Measurements from ENCODE around the gene GTF3C5. TPM values are rescaled to one million over a fixed set of nuclear protein-coding genes. Genes with fewer than 3 reads are reported as not detected.

Gene GTF3C5
- total and polyA plus RNA-seq, 8 donors: 17.4 to 68.5 (median 25.1) TPM

- FAIRE-seq (no peak), DNase-seq (peak in 3 of 6 donors; percentile 45 to 86 (median 57)), ATAC-seq (peak in 1 of 4 donors; percentile 0)
- peaks cover 0 to 2% (median 0%) of the 10 kb centered on the region in 3 donors for H3K4me1 ChIP-seq
- no peak overlapping the region for H3K4me3 ChIP-seq
- WGBS, 2 donors: 61% methylated on average over 13 to 15 of the region's 15 CpGs
- intact Hi-C loops (cut with DNase I): no loop called here
- H3K27ac ChIP-seq: peak overlapping the region in 1 of 4 donors; percentile 38
- no peak for TF ChIP-seq CTCF (IDR thresholded peaks at IDR 0.05)
- H3K27me3 ChIP-seq: no peaks in the 10 kb centered on the region
- no peaks in the 10 kb centered on the region for H3K36me3 ChIP-seq
- H3K9me3 ChIP-seq: no peaks in the 10 kb centered on the region
Measured at GRCh38 chr9:133086894-133087293, 56.1 kb downstream of the GTF3C5 start.

- H3K9me3 ChIP-seq: no peaks in the 10 kb centered on the region
- H3K27me3 ChIP-seq: no peaks in the 10 kb centered on the region
- no peaks in the 10 kb centered on the region for H3K36me3 ChIP-seq
- DNase-seq (peak in 5 of 6 donors; percentile 60 to 88 (median 70)), FAIRE-seq (no peak), ATAC-seq (peak; percentile 22 to 41 (median 28))
- no peaks in the 10 kb centered on the region for H3K4me1 ChIP-seq
- TF ChIP-seq CTCF (IDR thresholded peaks at IDR 0.05): no peak
- 37 to 39% methylated on average over 7 of the region's 7 CpGs for WGBS, 2 donors
- intact Hi-C loops (cut with DNase I): no loop called here
- H3K4me3 ChIP-seq: no peak overlapping the region
- peak overlapping the region in 2 of 4 donors; percentile 19 to 38 for H3K27ac ChIP-seq
Measured at GRCh38 chr9:133087429-133088145, 56.8 kb downstream of the GTF3C5 start.

- DNase-seq (peak in 4 of 6 donors; percentile 62 to 91 (median 70)), ATAC-seq (peak; percentile 10 to 27 (median 16)), FAIRE-seq (no peak)
- H3K4me1 ChIP-seq: no peaks in the 10 kb centered on the region
- no peak for TF ChIP-seq CTCF (IDR thresholded peaks at IDR 0.05)
- H3K9me3 ChIP-seq: no peaks in the 10 kb centered on the region
- H3K27me3 ChIP-seq: no peaks in the 10 kb centered on the region
- H3K4me3 ChIP-seq: no peak overlapping the region
- no peaks in the 10 kb centered on the region for H3K36me3 ChIP-seq
- intact Hi-C loops (cut with DNase I): no loop called here
- WGBS, 2 donors: 37 to 46% methylated on average over 10 of the region's 10 CpGs
- H3K27ac ChIP-seq: peak overlapping the region in 2 of 4 donors; percentile 17 to 19
Measured at GRCh38 chr9:133088146-133088750, 57.5 kb downstream of the GTF3C5 start.

- WGBS, 2 donors: 44 to 47% methylated on average over 7 of the region's 7 CpGs
- H3K27me3 ChIP-seq: no peaks in the 10 kb centered on the region
- H3K9me3 ChIP-seq: no peaks in the 10 kb centered on the region
- H3K36me3 ChIP-seq: no peaks in the 10 kb centered on the region
- ATAC-seq (peak in 3 of 4 donors; percentile 1 to 9 (median 1)), DNase-seq (no peak), FAIRE-seq (no peak)
- intact Hi-C loops (cut with DNase I): no loop called here
- no peak for TF ChIP-seq CTCF (IDR thresholded peaks at IDR 0.05)
- peak overlapping the region in 2 of 4 donors; percentile 19 to 22 for H3K27ac ChIP-seq
- no peaks in the 10 kb centered on the region for H3K4me1 ChIP-seq
- no peak overlapping the region for H3K4me3 ChIP-seq
Measured at GRCh38 chr9:133088756-133089155, 58.0 kb downstream of the GTF3C5 start.

DNA sequence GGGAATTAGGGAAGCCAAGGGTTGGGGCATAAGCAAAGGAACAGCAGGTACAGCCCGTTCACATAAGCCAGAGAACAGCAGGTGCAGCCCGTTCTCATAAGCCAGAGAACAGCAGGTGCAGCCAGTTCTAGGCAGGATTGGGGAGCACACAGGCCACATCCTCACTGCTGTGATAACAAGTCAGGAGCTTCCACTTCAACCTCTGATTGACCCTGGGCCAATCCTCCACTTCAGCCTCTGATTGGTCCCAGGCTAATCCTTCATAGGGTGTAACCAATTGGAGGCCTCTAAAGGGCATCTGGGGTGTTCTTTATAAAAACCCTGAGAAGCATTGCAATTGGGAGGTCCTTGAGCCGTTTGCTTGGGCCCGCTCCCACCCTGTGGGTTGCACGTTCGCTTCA lies 58.5 kb downstream of the GTF3C5 start:
- DNase-seq: peak in 4 of 6 donors; percentile 61 to 80 (median 72)
- intact Hi-C loops (cut with DNase I): no loop called here
- H3K4me3 ChIP-seq: no peak overlapping the region
- H3K36me3 ChIP-seq: no peaks in the 10 kb centered on the region
- WGBS, 2 donors: 31 to 42% methylated on average over 6 of the region's 6 CpGs
- peak; percentile 22 to 45 (median 31) for ATAC-seq
- TF ChIP-seq CTCF (IDR thresholded peaks at IDR 0.05): no peak
- H3K27ac ChIP-seq: peak overlapping the region in 1 of 4 donors; percentile 22
- H3K4me1 ChIP-seq: no peaks in the 10 kb centered on the region
- FAIRE-seq: no peak
- no peaks in the 10 kb centered on the region for H3K27me3 ChIP-seq
- H3K9me3 ChIP-seq: no peaks in the 10 kb centered on the region

All from pancreas (tissue), 10 donors.